ENCODE measurements around the gene ALS2.

The ALS2 gene

GRCh38 chr2:201698588-201699226 lies 82.0 kb downstream of the ALS2 start, which contains the start of gene MPP4:
TSS of gene MPP4 (minus strand) at chr2:201698644. CDS start at chr2:201693954, 4,690 bp downstream.
- TF ChIP-seq GATA3 (IDR thresholded peaks at IDR 0.05; ENCODE audit: low read depth, low read length): peak; percentile 51; the same call in 1 of the 2 replicates
- peak; percentile 77 for TF ChIP-seq GATA2 (IDR thresholded peaks at IDR 0.05; ENCODE audit: low read depth, low read length)

- TF ChIP-seq GATA2 (IDR thresholded peaks at IDR 0.05; ENCODE audit: low read depth, low read length): no peak
- no peak for TF ChIP-seq GATA3 (IDR thresholded peaks at IDR 0.05; ENCODE audit: low read depth, low read length)
These were observed 82.8 kb downstream of the ALS2 start for GRCh38 chr2:201697899-201698298.

- TF ChIP-seq GATA2 (IDR thresholded peaks at IDR 0.05; ENCODE audit: low read depth, low read length): no peak
- no peak for TF ChIP-seq GATA3 (IDR thresholded peaks at IDR 0.05; ENCODE audit: low read depth, low read length)
These were observed 84.5 kb downstream of the ALS2 start for GRCh38 chr2:201696151-201696659.

- TF ChIP-seq GATA3 (IDR thresholded peaks at IDR 0.05; ENCODE audit: low read depth, low read length) (no peak), GATA2 (IDR thresholded peaks at IDR 0.05; ENCODE audit: low read depth, low read length) (no peak)
These were observed 95.6 kb downstream of the ALS2 start for GRCh38 chr2:201685156-201685555.

- TF ChIP-seq GATA3 (IDR thresholded peaks at IDR 0.05; ENCODE audit: low read depth, low read length) (no peak), GATA2 (IDR thresholded peaks at IDR 0.05; ENCODE audit: low read depth, low read length) (no peak)
These were observed 100.0 kb downstream of the ALS2 start for GRCh38 chr2:201680743-201681142.

GRCh38 chr2:201678401-201678800 lies 102.3 kb downstream of the ALS2 start:
- TF ChIP-seq GATA2 (IDR thresholded peaks at IDR 0.05; ENCODE audit: low read depth, low read length): no peak
- TF ChIP-seq GATA3 (IDR thresholded peaks at IDR 0.05; ENCODE audit: low read depth, low read length): no peak

- TF ChIP-seq GATA3 (IDR thresholded peaks at IDR 0.05; ENCODE audit: low read depth, low read length) (no peak), GATA2 (IDR thresholded peaks at IDR 0.05; ENCODE audit: low read depth, low read length) (no peak)
These were observed 105.3 kb downstream of the ALS2 start for GRCh38 chr2:201675454-201675853.

GRCh38 chr2:201674794-201675193 lies 105.9 kb downstream of the ALS2 start:
- TF ChIP-seq GATA3 (IDR thresholded peaks at IDR 0.05; ENCODE audit: low read depth, low read length) (no peak), GATA2 (IDR thresholded peaks at IDR 0.05; ENCODE audit: low read depth, low read length) (no peak)

- TF ChIP-seq GATA3 (IDR thresholded peaks at IDR 0.05; ENCODE audit: low read depth, low read length) (no peak), GATA2 (IDR thresholded peaks at IDR 0.05; ENCODE audit: low read depth, low read length) (no peak)
These were observed 106.4 kb downstream of the ALS2 start for GRCh38 chr2:201674298-201674697.

- TF ChIP-seq GATA3 (IDR thresholded peaks at IDR 0.05; ENCODE audit: low read depth, low read length) (no peak), GATA2 (IDR thresholded peaks at IDR 0.05; ENCODE audit: low read depth, low read length) (no peak)
These were observed 107.2 kb downstream of the ALS2 start for GRCh38 chr2:201673546-201673945.

GRCh38 chr2:201669865-201670264 lies 110.9 kb downstream of the ALS2 start:
- TF ChIP-seq GATA2 (IDR thresholded peaks at IDR 0.05; ENCODE audit: low read depth, low read length) (no peak), GATA3 (IDR thresholded peaks at IDR 0.05; ENCODE audit: low read depth, low read length) (no peak)

- TF ChIP-seq GATA2 (IDR thresholded peaks at IDR 0.05; ENCODE audit: low read depth, low read length): no peak
- no peak for TF ChIP-seq GATA3 (IDR thresholded peaks at IDR 0.05; ENCODE audit: low read depth, low read length)
These were observed 112.3 kb downstream of the ALS2 start for GRCh38 chr2:201668402-201668910.

- TF ChIP-seq GATA2 (IDR thresholded peaks at IDR 0.05; ENCODE audit: low read depth, low read length): no peak
- TF ChIP-seq GATA3 (IDR thresholded peaks at IDR 0.05; ENCODE audit: low read depth, low read length): no peak
These were observed 116.4 kb downstream of the ALS2 start for GRCh38 chr2:201664334-201664733.

GRCh38 chr2:201661366-201661765 lies 119.4 kb downstream of the ALS2 start:
- TF ChIP-seq GATA3 (IDR thresholded peaks at IDR 0.05; ENCODE audit: low read depth, low read length) (no peak), GATA2 (IDR thresholded peaks at IDR 0.05; ENCODE audit: low read depth, low read length) (no peak)

GRCh38 chr2:201660293-201660895 lies 120.3 kb downstream of the ALS2 start:
- no peak for TF ChIP-seq GATA2 (IDR thresholded peaks at IDR 0.05; ENCODE audit: low read depth, low read length)
- no peak for TF ChIP-seq GATA3 (IDR thresholded peaks at IDR 0.05; ENCODE audit: low read depth, low read length)
